ENCODE results near the gene SNCB.

- TF ChIP-seq POLR2A (IDR thresholded peaks at IDR 0.05) (no peak), CTCF (IDR thresholded peaks at IDR 0.05) (no peak)
These were observed 10.3 kb upstream of the SNCB start for GRCh38 chr5:176640616-176641015.
